HepG2 (cell line): ENCODE data around the gene KLHDC4. TPM values are rescaled to one million over a fixed set of nuclear protein-coding genes. Genes with fewer than 3 reads are reported as not detected.

ENCODE experiments used
- AKAP8 ChIP-seq: sonication (generic); formaldehyde crosslinking; IDR thresholded peaks from 2 replicates; pipeline ENCODE4 v1.5.1; 2020; ENCODE audit warnings: mild to moderate bottlenecking, missing genetic modification reagents
- CBX5 ChIP-seq: sonication (generic); formaldehyde crosslinking; IDR thresholded peaks from 2 replicates; pipeline ENCODE4 v1.4.0; 2020; ENCODE audit warnings: missing genetic modification reagents, borderline replicate concordance
- HOXD1 ChIP-seq: sonication (generic); formaldehyde crosslinking; IDR thresholded peaks from 2 replicates; pipeline ENCODE4 v1.5.0; 2020; ENCODE audit warnings: missing genetic modification reagents
- ISL2 ChIP-seq: sonication (generic); formaldehyde crosslinking; IDR thresholded peaks from 2 replicates; pipeline ENCODE4 v1.5.0; 2020; ENCODE audit warnings: missing genetic modification reagents
- MAFG ChIP-seq: sonication (generic); formaldehyde crosslinking; IDR thresholded peaks from 2 replicates; pipeline ENCODE4 v1.5.1; 2020; ENCODE audit warnings: mild to moderate bottlenecking, missing genetic modification reagents
- NFIC ChIP-seq: IDR thresholded peaks from 2 replicates; pipeline ENCODE4 v1.6.1; 2012; ENCODE audit warnings: mild to moderate bottlenecking, low read length, inconsistent platforms
- PAX8 ChIP-seq: sonication (generic); formaldehyde crosslinking; IDR thresholded peaks from 2 replicates; pipeline ENCODE4 v1.8.0; 2022; ENCODE audit warnings: mild to moderate bottlenecking, missing genetic modification reagents, borderline replicate concordance
- PHF5A ChIP-seq: IDR thresholded peaks from one replicate; pipeline ENCODE4 v1.6.1; 2018; ENCODE audit warnings: low read depth, missing genetic modification reagents; ENCODE audit not compliant: unreplicated experiment
- SALL2 ChIP-seq: sonication (generic); formaldehyde crosslinking; IDR thresholded peaks from 2 replicates; pipeline ENCODE4 v1.8.1; 2023; ENCODE audit warnings: mild to moderate bottlenecking, missing genetic modification reagents, inconsistent platforms
- SMAD1 ChIP-seq: sonication (generic); formaldehyde crosslinking; IDR thresholded peaks from 2 replicates; pipeline ENCODE4 v1.4.0; 2020; ENCODE audit warnings: missing genetic modification reagents, low read depth, mild to moderate bottlenecking, borderline replicate concordance
- ZBTB8A ChIP-seq: sonication (generic); formaldehyde crosslinking; IDR thresholded peaks from 2 replicates; pipeline ENCODE4 v1.4.0; 2020; ENCODE audit warnings: mild to moderate bottlenecking, low read depth, missing genetic modification reagents, borderline replicate concordance
- ZNF232 ChIP-seq: sonication (generic); formaldehyde crosslinking; IDR thresholded peaks from 2 replicates; pipeline ENCODE4 v1.4.0; 2020; ENCODE audit warnings: missing genetic modification reagents, borderline replicate concordance
- ZNF354B ChIP-seq: sonication (generic); formaldehyde crosslinking; IDR thresholded peaks from 2 replicates; pipeline ENCODE4 v1.8.0; 2022; ENCODE audit warnings: mild to moderate bottlenecking, missing genetic modification reagents
- ZNF605 ChIP-seq: sonication (generic); formaldehyde crosslinking; IDR thresholded peaks from 2 replicates; pipeline ENCODE4 v1.8.0; 2022; ENCODE audit warnings: mild to moderate bottlenecking, missing genetic modification reagents
- ZNF780A ChIP-seq: sonication (generic); formaldehyde crosslinking; IDR thresholded peaks from 2 replicates; pipeline ENCODE4 v1.8.0; 2022; ENCODE audit warnings: mild to moderate bottlenecking, missing genetic modification reagents, moderate library complexity
- ZSCAN20 ChIP-seq: sonication (generic); formaldehyde crosslinking; IDR thresholded peaks from 2 replicates; pipeline ENCODE4 v1.4.0; 2020; ENCODE audit warnings: missing genetic modification reagents, mild to moderate bottlenecking, borderline replicate concordance
- polyA plus RNA-seq, 8 experiments: library from polyadenylated mRNA; depleted of rRNA in 3 of 8; stranded (reverse) in 7 of 8; unstranded in 1 of 8; fragments of >200 nt; fragmentation: Illumina TruSeq in 4 of 8; extraction: Trizol in 4 of 8; gene quantifications; 2 replicates each; pipeline versions ENCODE4 v1.2.1 to v1.2.3, GENCODE V29; 2011 to 2016; ENCODE audit warnings: low read depth in 4 of 8, missing spikeins in 1 of 8, mixed read lengths in 1 of 8; ENCODE audit not compliant: insufficient read depth in 1 of 8
- total RNA-seq, 5 experiments: library from RNA; depleted of rRNA; stranded (reverse); fragments of >200 nt; fragmentation: Illumina TruSeq; extraction: Trizol; gene quantifications; 2 replicates each; pipeline ENCODE4 v1.2.3, GENCODE V29; 2016; ENCODE audit warnings: low read depth in 1 of 5
- TF ChIP-seq, protein P1 (sequence below): sonication (generic); formaldehyde crosslinking; IDR thresholded peaks from 2 replicates; pipeline ENCODE4 v1.4.0; 2020; ENCODE audit warnings: low read depth, mild to moderate bottlenecking, missing genetic modification reagents
- TF ChIP-seq, protein P2 (sequence below), 2 experiments: sonication (generic) in 1 of 2; formaldehyde crosslinking in 1 of 2; IDR thresholded peaks; 2 replicates each; pipeline versions ENCODE4 v1.5.1 to v1.6.1; 2011 to 2020; ENCODE audit warnings: borderline replicate concordance in 1 of 2, low read depth in 1 of 2, low read length in 1 of 2, mild to moderate bottlenecking in 1 of 2, missing genetic modification reagents in 1 of 2, moderate library complexity in 1 of 2
- TF ChIP-seq, protein P3 (sequence below): sonication (generic); formaldehyde crosslinking; conservative IDR thresholded peaks from 2 replicates; pipeline ENCODE4 v1.4.0; 2020; ENCODE audit warnings: missing genetic modification reagents
- TF ChIP-seq, protein P4 (sequence below): sonication (generic); formaldehyde crosslinking; IDR thresholded peaks from 2 replicates; pipeline ENCODE4 v1.4.0; 2020; ENCODE audit warnings: missing genetic modification reagents

Gene KLHDC4
- total and polyA plus RNA-seq, 2 of the 13 experiments (the other 11 are each of a cell fraction or from before 2014, with no cell fraction given) = 18.7 to 31.8 TPM

DNA sequence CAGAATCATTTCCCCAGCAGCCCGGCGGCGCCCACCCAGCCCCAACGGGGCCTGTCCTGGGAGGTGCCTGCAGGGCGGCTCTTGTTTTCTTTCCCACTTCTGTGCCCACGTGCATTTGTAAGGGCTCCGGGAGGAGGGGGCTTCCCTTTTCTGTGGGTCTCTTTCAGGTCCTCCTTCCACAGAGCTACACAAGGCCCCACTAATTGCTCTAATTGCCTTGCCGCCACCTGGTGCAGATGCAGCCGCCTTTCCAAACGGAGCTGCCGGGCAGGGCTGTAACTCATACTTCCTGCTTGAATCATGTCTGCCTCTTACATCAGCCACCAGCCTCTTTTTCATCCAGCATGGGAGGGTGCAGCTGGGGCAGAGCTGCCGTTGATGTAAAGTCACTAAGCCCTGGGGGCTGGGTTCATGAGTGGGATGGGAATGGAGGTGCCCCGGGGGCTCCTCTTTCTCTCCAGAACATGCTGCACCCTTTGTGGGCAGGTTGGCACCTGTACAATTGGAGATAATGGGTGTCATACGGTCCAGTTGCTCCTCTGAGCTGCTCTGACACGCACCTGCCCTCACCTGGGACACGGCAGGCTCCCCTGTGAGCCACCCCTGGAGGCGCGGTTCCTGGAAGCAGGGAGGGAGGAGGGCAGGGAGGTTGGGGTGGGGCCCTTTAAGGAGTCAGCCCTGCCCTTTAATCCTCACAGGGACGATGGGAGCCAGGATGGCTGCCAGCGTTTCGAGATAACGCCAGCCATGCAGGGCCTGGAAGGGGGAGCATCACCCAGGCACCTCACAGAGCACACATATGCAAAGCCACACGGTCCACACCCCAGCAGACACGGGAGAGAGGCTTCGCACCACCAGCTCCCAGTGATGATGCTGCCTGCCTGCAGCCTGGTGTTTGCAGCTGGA lies 41.1 kb upstream of the KLHDC4 start (continued):
- TF ChIP-seq, protein P1, sequence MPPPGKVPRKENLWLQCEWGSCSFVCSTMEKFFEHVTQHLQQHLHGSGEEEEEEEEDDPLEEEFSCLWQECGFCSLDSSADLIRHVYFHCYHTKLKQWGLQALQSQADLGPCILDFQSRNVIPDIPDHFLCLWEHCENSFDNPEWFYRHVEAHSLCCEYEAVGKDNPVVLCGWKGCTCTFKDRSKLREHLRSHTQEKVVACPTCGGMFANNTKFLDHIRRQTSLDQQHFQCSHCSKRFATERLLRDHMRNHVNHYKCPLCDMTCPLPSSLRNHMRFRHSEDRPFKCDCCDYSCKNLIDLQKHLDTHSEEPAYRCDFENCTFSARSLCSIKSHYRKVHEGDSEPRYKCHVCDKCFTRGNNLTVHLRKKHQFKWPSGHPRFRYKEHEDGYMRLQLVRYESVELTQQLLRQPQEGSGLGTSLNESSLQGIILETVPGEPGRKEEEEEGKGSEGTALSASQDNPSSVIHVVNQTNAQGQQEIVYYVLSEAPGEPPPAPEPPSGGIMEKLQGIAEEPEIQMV (CRISPR knock-in tag) = peak; percentile 85
- TF ChIP-seq, protein P2, sequence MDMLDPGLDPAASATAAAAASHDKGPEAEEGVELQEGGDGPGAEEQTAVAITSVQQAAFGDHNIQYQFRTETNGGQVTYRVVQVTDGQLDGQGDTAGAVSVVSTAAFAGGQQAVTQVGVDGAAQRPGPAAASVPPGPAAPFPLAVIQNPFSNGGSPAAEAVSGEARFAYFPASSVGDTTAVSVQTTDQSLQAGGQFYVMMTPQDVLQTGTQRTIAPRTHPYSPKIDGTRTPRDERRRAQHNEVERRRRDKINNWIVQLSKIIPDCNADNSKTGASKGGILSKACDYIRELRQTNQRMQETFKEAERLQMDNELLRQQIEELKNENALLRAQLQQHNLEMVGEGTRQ (IDR thresholded peaks at IDR 0.05; ENCODE audit: low read depth, low read length) = no peak
- TF ChIP-seq, protein P2 (CRISPR knock-in tag; IDR thresholded peaks at IDR 0.05; ENCODE audit: borderline replicate concordance) = no peak; the same call in 1 of the 2 replicates
- TF ChIP-seq CBX5 (CRISPR knock-in tag) (peak; percentile 78; the same call in 1 of the 2 replicates), ZNF605 (CRISPR knock-in tag) (no peak), AKAP8 (CRISPR knock-in tag) (no peak), SALL2 (CRISPR knock-in tag) (0 out of 2 replicates have a peak, but pooled peaks have one; percentile 74), ZNF354B (CRISPR knock-in tag) (no peak), ZSCAN20 (CRISPR knock-in tag) (no peak), PHF5A (CRISPR knock-in tag) (no peak), PAX8 (CRISPR knock-in tag) (0 out of 2 replicates have a peak, but pooled peaks have one; percentile 41), ISL2 (CRISPR knock-in tag) (0 out of 2 replicates have a peak, but pooled peaks have one; percentile 8), ZBTB8A (peak; percentile 83; the same call in 1 of the 2 replicates), NFIC (no peak), HOXD1 (CRISPR knock-in tag) (0 out of 2 replicates have a peak, but pooled peaks have one; percentile 12), SMAD1 (CRISPR knock-in tag) (0 out of 2 replicates have a peak, but pooled peaks have one; percentile 21), MAFG (no peak), ZNF232 (CRISPR knock-in tag) (peak; percentile 62; the same call in 1 of the 2 replicates), ZNF780A (CRISPR knock-in tag) (0 out of 2 replicates have a peak, but pooled peaks have one; percentile 19)
- TF ChIP-seq, protein P3, sequence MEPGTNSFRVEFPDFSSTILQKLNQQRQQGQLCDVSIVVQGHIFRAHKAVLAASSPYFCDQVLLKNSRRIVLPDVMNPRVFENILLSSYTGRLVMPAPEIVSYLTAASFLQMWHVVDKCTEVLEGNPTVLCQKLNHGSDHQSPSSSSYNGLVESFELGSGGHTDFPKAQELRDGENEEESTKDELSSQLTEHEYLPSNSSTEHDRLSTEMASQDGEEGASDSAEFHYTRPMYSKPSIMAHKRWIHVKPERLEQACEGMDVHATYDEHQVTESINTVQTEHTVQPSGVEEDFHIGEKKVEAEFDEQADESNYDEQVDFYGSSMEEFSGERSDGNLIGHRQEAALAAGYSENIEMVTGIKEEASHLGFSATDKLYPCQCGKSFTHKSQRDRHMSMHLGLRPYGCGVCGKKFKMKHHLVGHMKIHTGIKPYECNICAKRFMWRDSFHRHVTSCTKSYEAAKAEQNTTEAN (CRISPR knock-in tag) = peak; percentile 42; the same call in 1 of the 2 replicates
- TF ChIP-seq, protein P4, sequence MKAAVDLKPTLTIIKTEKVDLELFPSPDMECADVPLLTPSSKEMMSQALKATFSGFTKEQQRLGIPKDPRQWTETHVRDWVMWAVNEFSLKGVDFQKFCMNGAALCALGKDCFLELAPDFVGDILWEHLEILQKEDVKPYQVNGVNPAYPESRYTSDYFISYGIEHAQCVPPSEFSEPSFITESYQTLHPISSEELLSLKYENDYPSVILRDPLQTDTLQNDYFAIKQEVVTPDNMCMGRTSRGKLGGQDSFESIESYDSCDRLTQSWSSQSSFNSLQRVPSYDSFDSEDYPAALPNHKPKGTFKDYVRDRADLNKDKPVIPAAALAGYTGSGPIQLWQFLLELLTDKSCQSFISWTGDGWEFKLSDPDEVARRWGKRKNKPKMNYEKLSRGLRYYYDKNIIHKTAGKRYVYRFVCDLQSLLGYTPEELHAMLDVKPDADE = no peak
